Type B pancreatic cell (in vitro differentiated cells): ENCODE measurements around the gene ACOXL. TPM values are rescaled to one million over a fixed set of nuclear protein-coding genes. Genes with fewer than 3 reads are reported as not detected.
A peak's percentile ranks its signal among the peaks of the same experiment; 100 is the strongest.

Source experiments
- DNase-seq: peaks from one replicate; pipeline ENCODE4 v3.0.0; 2021; ENCODE audit warnings: mixed read lengths; ENCODE audit not compliant: unreplicated experiment; ENCODE audit errors: extremely low spot score
- H3K27ac Mint-ChIP-seq: 2 replicates; pipeline ENCODE4 v1.8.0; 2021; ENCODE audit warnings: mild to moderate bottlenecking, mixed read lengths
- H3K27me3 Mint-ChIP-seq: 2 replicates; pipeline ENCODE4 v1.8.0; 2021; ENCODE audit warnings: mixed read lengths
- H3K36me3 Mint-ChIP-seq: 2 replicates; pipeline ENCODE4 v1.8.0; 2021; ENCODE audit warnings: mixed read lengths
- H3K4me1 Mint-ChIP-seq: one replicate; pipeline ENCODE4 v1.8.0; 2021; ENCODE audit warnings: mixed read lengths; ENCODE audit not compliant: unreplicated experiment
- H3K4me3 Mint-ChIP-seq: 2 replicates; pipeline ENCODE4 v1.8.0; 2021; ENCODE audit warnings: mild to moderate bottlenecking, mixed read lengths
- H3K9me3 Mint-ChIP-seq: 2 replicates; pipeline ENCODE4 v1.8.0; 2021; ENCODE audit warnings: mixed read lengths
- total RNA-seq: library from RNA; stranded (reverse); gene quantifications from 2 replicates; pipeline ENCODE4 v1.2.1, GENCODE V29; 2021; ENCODE audit warnings: low replicate concordance
- TF ChIP-seq, protein P1 (sequence below): fragments of 200-600 bp; sonication (generic); conservative IDR thresholded peaks from 2 replicates; pipeline ENCODE4 v1.5.0; 2021; ENCODE audit warnings: antibody characterized with exemption, mild to moderate bottlenecking

The ACOXL gene
- total RNA-seq, 1 donor from 2014 or later, result 1.4 TPM

GRCh38 chr2:111128096-111128495 lies 395.7 kb downstream of the ACOXL start:
- H3K27me3 Mint-ChIP-seq, result no peaks in the 10 kb centered on the region
- H3K36me3 Mint-ChIP-seq, result peaks cover 74% of the 10 kb centered on the region
- TF ChIP-seq, protein P1, sequence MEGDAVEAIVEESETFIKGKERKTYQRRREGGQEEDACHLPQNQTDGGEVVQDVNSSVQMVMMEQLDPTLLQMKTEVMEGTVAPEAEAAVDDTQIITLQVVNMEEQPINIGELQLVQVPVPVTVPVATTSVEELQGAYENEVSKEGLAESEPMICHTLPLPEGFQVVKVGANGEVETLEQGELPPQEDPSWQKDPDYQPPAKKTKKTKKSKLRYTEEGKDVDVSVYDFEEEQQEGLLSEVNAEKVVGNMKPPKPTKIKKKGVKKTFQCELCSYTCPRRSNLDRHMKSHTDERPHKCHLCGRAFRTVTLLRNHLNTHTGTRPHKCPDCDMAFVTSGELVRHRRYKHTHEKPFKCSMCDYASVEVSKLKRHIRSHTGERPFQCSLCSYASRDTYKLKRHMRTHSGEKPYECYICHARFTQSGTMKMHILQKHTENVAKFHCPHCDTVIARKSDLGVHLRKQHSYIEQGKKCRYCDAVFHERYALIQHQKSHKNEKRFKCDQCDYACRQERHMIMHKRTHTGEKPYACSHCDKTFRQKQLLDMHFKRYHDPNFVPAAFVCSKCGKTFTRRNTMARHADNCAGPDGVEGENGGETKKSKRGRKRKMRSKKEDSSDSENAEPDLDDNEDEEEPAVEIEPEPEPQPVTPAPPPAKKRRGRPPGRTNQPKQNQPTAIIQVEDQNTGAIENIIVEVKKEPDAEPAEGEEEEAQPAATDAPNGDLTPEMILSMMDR, result no peak
- DNase-seq, result no peak
- peaks cover 45% of the 10 kb centered on the region for H3K4me1 Mint-ChIP-seq
- H3K9me3 Mint-ChIP-seq, result no peaks in the 10 kb centered on the region
- H3K27ac Mint-ChIP-seq, result no peak overlapping the region
- peak overlapping the region; percentile 19 for H3K4me3 Mint-ChIP-seq

DNA sequence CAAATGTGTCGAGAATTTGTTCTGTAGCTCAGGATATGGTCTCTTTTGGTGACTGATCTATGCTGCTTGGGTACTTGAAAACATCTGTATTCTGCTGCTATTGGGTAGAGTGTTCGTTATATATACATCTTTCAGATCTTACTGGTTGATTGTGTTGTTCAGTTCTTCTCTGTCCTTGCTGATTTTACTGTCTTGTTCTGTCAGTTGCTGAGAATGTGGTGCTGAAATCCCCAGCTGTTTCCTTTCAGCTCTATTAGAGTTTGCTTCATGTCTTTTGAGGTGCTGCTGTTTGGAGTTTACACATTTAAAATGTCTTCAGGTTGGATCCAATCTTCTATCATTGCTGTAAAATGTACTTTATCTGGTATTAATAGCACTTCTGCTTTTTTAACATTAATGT lies 401.2 kb downstream of the ACOXL start:
- Mint-ChIP-seq H3K4me1 (peaks cover 18% of the 10 kb centered on the region), H3K9me3 (no peaks in the 10 kb centered on the region), H3K27ac (no peak overlapping the region), H3K4me3 (no peak overlapping the region), H3K36me3 (peaks cover 68% of the 10 kb centered on the region), H3K27me3 (no peaks in the 10 kb centered on the region)
- DNase-seq, result no peak
- TF ChIP-seq, protein P1, result no peak

DNA sequence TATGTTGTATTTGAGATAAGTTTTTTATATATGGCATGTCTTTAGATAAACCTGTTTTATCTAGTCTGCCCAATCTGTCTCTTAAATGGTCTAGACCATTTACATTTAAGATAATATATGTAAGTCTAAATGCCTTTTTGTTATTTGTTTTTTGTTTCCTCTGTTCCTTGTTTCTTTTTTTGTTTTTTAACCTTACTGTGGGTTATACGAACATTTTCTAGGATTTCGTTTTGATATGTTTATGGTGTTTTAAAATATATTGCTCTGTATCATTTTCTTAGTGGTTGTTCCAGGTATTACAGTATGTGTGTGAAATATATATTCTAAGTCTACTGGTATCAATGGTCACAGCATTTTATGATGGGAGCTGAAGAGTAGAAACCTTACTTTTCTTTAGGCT lies 401.7 kb downstream of the ACOXL start:
- H3K27ac Mint-ChIP-seq, result no peak overlapping the region
- H3K4me3 Mint-ChIP-seq, result no peak overlapping the region
- no peaks in the 10 kb centered on the region for H3K9me3 Mint-ChIP-seq
- TF ChIP-seq, protein P1, result peak; percentile 65
- DNase-seq, result no peak
- H3K36me3 Mint-ChIP-seq, result peaks cover 66% of the 10 kb centered on the region
- peaks cover 18% of the 10 kb centered on the region for H3K4me1 Mint-ChIP-seq
- no peaks in the 10 kb centered on the region for H3K27me3 Mint-ChIP-seq

- H3K4me3 Mint-ChIP-seq, result no peak overlapping the region
- H3K27ac Mint-ChIP-seq, result no peak overlapping the region
- H3K9me3 Mint-ChIP-seq, result no peaks in the 10 kb centered on the region
- no peak for DNase-seq
- TF ChIP-seq, protein P1, result no peak
- peaks cover 23% of the 10 kb centered on the region for H3K4me1 Mint-ChIP-seq
- H3K36me3 Mint-ChIP-seq, result peaks cover 69% of the 10 kb centered on the region
- no peaks in the 10 kb centered on the region for H3K27me3 Mint-ChIP-seq
Measured at GRCh38 chr2:111135237-111135909, 403.0 kb downstream of the ACOXL start.

DNA sequence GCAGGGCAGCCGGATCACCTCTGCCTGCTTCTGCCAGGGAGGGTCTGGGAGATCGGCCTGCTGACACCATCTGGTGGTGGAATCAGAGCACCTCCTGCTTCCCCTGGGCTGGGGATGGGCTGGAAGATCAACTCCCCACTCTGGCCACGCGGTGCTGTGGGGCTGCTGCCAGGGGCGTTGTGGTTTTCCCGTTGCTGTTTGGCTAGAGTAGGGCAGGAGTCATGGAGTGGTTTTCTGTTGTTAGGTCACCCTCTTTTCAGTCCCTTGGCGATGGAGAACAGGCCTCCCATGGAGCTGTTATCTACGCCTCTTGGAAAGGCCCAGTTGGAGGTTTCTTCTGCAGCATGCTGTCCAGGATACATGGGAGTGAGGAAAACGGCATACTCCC lies 403.5 kb downstream of the ACOXL start:
- no peak for DNase-seq
- H3K36me3 Mint-ChIP-seq, result peaks cover 69% of the 10 kb centered on the region
- no peaks in the 10 kb centered on the region for H3K27me3 Mint-ChIP-seq
- no peak overlapping the region for H3K4me3 Mint-ChIP-seq
- TF ChIP-seq, protein P1, result no peak
- H3K9me3 Mint-ChIP-seq, result no peaks in the 10 kb centered on the region
- peaks cover 23% of the 10 kb centered on the region for H3K4me1 Mint-ChIP-seq
- H3K27ac Mint-ChIP-seq, result no peak overlapping the region

- no peaks in the 10 kb centered on the region for H3K27me3 Mint-ChIP-seq
- DNase-seq, result no peak
- H3K36me3 Mint-ChIP-seq, result peaks cover 53% of the 10 kb centered on the region
- TF ChIP-seq, protein P1, result no peak
- H3K4me1 Mint-ChIP-seq, result peaks cover 34% of the 10 kb centered on the region
- H3K9me3 Mint-ChIP-seq, result no peaks in the 10 kb centered on the region
- H3K4me3 Mint-ChIP-seq, result no peak overlapping the region
- H3K27ac Mint-ChIP-seq, result no peak overlapping the region
Measured at GRCh38 chr2:111138839-111139238, 406.5 kb downstream of the ACOXL start.
